Renal pelvis (tissue), 4 donors: Measurements from ENCODE around the gene BLOC1S5. TPM values are rescaled to one million over a fixed set of nuclear protein-coding genes. Genes with fewer than 3 reads are reported as not detected.
"Not testable (repeated sequence)": the region's sequence is repeated elsewhere in the genome, so short reads cannot be mapped to it uniquely, and the experiment has no call there.

ENCODE experiments used
- DNase-seq: peaks from one replicate; pipeline ENCODE4 v3.0.0-alpha.2; 2013
- polyA plus RNA-seq, 3 donors: library from polyadenylated mRNA; unstranded; fragments of 120-200 nt; gene quantifications; one replicate each; pipeline ENCODE4 v1.2.1, GENCODE V29; 2013; ENCODE audit not compliant: insufficient read length in 3 of 3

BLOC1S5 gene
- polyA plus RNA-seq, 3 donors: 27.1 to 36.4 (median 35.2) TPM

- DNase-seq: no peak
Measured at GRCh38 chr6:7999201-7999600, 65.0 kb downstream of the BLOC1S5 start.

- no peak for DNase-seq
Measured at GRCh38 chr6:7998103-7998725, 66.0 kb downstream of the BLOC1S5 start.

DNA sequence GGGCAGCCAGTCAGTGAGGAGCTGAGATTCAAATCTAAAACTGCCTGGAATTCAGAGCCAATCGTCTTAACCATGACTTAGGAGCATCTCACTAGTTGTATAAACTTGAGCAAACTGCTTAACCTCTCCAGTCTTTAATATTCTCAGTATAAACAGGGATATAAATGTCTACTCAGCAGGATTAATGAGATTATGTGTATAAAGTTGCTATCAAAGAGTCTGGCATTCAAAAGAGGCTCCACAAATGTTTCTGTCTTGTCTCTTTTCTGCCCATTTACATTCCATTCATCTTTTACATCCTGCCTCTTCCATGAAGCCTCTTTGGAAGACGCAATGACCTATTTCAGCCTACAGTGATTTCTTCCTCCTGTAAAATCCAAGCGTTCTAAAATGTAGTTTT, 66.9 kb downstream of the BLOC1S5 start:
- DNase-seq: no peak

DNA sequence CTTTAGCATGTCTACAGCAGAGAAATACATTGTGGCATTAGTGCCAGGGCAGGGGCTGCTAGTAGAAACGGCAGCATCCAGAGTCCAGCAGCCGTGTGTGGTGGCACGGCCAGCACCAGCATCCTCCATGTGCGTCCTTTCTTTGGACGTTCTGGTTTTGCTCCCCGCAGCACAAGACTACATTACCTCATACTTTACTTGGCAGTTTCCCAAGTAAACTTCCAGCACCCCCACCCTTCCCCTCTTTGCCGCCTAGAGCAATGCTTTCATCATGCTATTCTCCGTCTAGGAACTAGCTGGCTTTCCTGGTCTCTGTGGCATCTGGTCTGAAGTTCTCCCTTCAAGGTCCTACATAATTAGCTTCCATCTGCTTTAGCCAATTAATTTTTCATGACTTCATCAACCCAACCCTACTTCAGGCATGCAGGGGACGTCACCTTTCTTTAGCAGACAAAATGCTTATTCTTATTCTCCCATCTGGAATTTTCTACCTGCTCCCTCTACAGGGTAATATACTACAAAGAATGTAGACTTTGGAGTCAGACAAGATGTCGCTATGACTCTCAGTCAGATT, 67.6 kb downstream of the BLOC1S5 start:
- DNase-seq: no peak

- DNase-seq: no peak
Measured at GRCh38 chr6:7993952-7994351, 70.2 kb downstream of the BLOC1S5 start.

DNA sequence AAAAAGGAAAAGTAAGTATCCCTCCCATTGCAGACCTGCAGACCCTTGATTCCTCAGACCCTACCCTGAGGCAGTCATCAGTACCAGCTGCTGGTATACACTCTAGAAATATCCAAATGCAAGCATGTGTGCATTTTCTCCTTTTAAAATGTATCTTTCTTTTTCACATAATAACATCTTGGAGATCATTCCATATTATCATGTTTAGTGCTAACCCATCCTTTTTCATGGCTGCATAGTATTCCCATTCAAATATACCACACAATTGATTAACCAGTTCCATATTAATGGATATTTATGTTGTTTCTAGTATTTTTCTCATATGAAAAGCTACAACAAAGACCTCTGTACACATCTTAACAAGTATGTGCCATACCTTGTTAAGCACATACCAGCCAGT, 70.8 kb downstream of the BLOC1S5 start:
- DNase-seq: no peak

GRCh38 chr6:7992002-7992815, 72.0 kb downstream of the BLOC1S5 start:
- DNase-seq: no peak

- DNase-seq: no peak
Measured at GRCh38 chr6:7991536-7991935, 72.7 kb downstream of the BLOC1S5 start.

- no peak for DNase-seq
Measured at GRCh38 chr6:7986219-7986618, 78.0 kb downstream of the BLOC1S5 start.

DNA sequence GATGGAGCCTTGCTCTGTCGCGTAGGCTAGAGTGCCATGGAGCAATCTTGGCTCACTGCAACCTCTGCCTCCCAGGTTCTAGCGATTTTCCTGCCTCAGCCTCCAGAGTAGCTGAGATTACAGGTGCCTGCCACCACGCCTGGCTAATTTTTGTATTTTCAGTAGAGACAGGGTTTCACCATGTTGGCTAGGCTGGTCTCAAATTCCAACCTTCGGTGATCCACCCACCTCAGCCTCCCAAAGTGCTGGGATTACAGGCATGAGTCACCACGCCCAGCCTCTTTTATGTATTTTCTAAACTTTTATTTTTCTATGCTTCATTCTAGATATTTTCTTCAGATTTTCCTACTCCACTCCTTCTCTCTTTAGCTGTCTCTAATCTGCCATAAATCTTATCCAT, 80.2 kb downstream of the BLOC1S5 start:
- not testable (repeated sequence) for DNase-seq

GRCh38 chr6:7979831-7980230, 84.4 kb downstream of the BLOC1S5 start:
- DNase-seq: no peak

- DNase-seq: no peak
Measured at GRCh38 chr6:7978736-7979135, 85.5 kb downstream of the BLOC1S5 start.

DNA sequence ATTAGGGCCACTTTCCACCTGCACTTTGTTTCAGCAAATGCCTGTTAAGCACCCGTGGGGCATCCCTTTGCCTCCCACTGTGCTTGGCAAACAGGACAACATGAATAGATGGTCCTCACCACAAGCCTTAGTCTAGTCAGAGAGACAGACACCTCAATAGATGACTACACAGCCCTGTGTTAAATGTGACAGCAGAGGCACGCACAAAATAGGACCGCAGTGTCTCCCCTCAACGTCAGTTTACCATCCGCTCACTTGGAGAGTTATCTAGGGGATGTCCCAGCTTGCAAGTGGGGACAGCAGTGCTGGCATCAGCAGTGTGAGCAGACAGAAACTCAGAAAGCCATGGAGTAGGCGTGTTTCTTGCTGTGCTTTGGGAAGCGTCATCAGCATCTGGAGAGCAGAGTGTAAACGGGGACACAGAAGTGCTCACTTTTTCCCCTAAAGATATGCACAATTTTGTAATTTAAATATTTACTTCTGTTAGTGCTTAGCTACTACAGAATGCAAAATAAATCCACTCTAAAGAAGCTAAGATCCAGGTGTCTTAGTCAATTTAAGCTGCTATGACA, 87.6 kb downstream of the BLOC1S5 start:
- DNase-seq: no peak

- DNase-seq: no peak
Measured at GRCh38 chr6:7975764-7976146, 88.4 kb downstream of the BLOC1S5 start.

GRCh38 chr6:7974938-7975763, 89.0 kb downstream of the BLOC1S5 start:
- DNase-seq: no peak

DNA sequence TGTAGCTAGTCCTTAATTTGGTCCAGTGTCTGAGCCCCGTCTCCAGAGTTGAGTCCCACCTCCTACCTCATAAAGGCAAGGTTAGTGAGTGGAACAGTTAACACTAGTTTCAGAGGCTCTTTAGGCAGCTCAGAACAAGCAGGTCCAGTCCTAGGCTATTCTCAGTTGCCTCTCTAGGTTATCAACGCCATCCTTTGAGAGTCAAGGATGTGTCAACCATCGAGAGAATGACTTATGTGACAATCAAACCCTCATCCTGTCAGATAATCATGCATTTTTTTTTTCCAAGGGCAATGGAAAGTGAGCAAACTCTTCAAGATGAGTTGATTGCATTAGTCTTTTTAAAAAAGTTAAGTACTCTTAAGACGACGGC, 89.6 kb downstream of the BLOC1S5 start:
- DNase-seq: no peak

- no peak for DNase-seq
Measured at GRCh38 chr6:7973584-7973983, 90.6 kb downstream of the BLOC1S5 start.

DNA sequence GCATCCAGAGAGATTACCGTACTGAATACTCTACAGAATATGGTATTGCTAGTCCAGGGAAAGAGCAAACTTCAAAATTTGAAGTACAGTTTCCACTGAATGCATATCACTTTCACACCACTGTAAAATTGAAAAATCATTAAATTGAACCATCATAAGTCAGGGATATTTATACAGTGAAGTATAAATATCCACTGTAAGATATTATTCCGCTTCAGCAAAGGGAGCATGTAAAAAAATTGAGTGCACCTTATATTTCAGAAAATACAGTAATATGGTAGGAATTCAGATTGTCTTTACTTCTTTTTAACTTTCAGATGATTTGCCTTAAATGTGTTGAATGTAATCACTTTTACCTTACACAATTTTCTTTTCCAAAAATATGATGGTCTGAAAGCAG, 92.7 kb downstream of the BLOC1S5 start:
- DNase-seq: no peak

GRCh38 chr6:7970616-7971015, 93.6 kb downstream of the BLOC1S5 start:
- no peak for DNase-seq
